GM21717 (cell line): ENCODE data around the gene SNPH.

ENCODE experiments used
- ATAC-seq: cut with Tn5 transposase; IDR thresholded peaks from one replicate; pipeline ENCODE4 v1.9.1; 2021; ENCODE audit warnings: mild to moderate bottlenecking, moderate library complexity; ENCODE audit not compliant: unreplicated experiment

The SNPH gene

DNA sequence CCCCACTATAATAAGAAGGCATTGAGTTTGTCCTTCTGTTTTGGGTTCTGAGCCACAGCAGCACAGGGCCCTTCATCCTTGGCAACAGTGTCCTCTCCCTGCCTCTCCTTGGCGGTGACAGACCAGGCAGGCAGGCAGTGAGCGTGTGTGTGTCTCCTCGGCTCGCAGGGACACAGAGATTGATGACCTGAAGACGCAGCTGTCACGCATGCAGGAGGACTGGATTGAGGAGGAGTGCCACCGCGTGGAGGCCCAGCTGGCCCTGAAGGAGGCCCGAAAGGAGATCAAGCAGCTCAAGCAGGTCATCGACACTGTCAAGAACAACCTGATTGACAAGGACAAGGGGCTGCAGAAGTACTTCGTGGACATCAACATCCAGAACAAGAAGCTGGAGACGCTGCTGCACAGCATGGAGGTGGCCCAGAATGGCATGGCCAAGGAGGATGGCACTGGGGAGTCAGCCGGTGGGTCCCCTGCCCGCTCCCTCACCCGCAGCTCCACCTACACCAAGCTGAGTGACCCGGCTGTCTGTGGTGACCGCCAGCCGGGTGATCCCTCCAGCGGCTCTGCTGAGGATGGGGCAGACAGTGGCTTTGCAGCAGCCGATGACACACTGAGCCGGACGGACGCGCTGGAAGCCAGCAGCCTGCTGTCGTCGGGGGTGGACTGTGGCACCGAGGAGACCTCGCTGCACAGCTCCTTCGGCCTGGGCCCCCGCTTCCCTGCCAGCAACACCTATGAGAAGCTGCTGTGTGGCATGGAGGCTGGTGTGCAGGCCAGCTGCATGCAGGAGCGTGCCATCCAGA lies 38.8 kb downstream of the SNPH start:
- ATAC-seq, result no peak

DNA sequence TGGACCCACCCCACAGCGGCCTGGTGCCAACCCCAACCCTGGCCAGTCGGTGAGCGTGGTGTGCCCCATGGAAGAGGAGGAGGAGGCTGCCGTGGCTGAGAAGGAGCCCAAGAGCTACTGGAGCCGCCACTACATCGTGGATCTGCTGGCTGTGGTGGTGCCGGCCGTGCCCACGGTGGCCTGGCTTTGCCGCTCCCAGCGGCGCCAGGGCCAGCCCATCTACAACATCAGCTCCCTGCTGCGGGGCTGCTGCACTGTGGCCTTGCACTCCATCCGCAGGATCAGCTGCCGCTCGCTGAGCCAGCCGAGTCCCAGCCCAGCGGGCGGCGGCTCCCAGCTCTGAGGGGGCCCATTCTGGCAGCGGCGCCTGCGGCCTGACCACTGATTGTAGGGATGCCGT lies 39.6 kb downstream of the SNPH start:
- no peak for ATAC-seq

DNA sequence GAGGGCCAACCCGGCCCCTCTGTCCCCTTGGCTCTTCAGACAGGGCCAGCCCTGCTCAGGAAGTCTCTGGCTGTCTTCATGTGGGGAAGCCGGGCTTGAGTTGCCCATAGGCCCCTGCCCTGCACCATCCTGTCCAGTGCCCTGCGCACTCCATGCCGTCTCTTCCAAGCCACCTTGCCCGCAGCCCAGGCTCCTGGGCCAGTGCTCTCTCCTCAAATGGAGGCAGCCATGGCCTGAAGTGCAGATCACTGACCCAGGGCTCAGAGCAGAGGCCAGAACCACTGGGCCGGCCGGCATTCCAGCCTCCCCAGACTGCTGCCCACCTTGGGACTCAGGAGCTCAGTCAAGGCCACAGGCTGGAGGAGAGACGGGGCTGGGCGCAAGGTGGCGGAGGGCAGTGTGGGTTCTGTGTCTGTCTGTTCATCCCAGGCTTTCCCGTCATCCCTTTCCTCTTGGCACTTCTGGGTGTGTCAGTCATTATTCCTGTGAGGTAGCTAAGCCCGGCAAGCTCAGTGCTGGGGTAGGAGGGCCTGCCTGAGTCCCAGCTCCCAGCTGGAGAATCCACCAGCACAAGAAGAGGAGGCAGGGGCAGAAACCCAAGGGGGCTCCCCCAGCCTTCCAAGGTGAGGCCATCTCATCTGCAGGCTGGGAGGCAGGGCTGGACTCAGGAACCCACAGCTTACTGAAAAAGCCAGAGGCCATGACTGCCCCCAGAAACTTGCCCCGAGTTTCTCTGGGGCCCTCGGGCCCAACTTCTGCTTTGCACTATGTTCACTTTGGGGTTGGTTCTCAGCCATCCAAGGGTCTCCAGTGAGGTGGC lies 40.4 kb downstream of the SNPH start:
- no peak for ATAC-seq

DNA sequence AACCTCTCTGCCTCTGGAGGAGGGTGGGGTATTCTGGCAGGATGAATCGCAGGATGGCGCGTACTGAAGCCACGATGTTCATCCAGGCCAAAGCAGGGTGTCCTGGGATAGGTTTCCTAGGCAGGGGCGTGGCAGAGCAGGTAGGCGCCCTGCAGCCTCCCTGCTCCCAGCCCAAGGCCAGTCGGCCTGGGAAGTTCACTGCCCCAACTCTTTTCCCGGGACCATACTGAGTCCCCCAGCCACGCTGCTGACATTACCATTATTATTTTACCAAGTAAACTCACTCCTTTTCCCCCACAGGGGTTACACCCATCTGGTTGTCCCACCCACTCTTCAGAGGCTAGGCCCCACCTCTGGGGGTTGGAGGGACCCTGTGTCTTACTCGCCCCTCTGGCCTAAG lies 41.1 kb downstream of the SNPH start:
- no peak for ATAC-seq

DNA sequence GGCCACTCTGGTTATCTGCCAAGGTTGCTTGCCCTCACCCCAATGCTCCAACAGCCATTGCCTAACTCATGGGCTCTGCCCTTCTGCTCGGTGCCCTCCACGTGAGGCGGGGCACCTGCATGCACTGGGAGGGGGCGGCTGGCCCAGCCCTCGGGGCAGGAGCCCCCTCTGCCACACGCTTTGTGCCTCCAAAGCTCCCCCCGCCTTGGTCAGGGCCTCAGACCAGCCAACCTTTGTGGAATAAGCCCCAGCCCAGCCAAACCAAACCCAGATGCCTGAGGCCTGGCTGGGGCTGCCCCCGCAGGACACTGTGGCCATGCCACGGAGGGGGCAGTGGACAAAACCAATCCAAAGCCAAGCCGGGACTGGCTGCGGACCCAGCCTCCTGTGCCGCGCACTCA lies 41.5 kb downstream of the SNPH start:
- no peak for ATAC-seq

DNA sequence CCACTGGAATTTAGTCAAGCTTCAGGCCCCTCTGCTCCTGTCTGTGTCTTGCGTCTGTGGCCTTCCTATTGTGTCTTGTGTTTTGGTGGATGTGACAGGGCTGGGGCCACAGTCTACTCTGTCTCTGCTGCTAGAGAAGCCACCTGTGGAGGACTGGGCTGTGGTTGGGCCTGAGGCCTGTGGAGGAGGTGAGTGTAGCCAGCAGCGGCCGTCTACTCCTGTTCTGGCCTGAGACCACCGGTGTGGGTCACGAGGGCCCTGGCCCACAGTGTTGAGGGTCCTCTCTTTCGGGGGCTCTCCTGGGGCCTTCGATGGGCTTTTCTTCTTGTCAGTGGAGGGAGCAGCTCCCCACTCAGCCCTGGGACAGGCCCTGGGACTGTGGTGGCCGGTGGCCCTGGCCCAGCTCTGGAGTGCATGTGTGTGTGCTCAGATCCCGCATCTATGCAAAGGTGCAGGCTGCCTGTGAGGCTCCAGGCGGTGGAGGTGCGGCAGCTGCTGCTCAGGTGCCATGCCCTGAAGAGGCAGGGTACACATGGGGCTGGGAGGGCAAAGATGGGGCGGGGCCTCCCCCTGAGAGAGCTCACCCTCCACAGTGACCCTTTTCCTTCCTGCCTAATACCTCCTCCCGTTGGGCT lies 42.1 kb downstream of the SNPH start:
- ATAC-seq, result no peak

DNA sequence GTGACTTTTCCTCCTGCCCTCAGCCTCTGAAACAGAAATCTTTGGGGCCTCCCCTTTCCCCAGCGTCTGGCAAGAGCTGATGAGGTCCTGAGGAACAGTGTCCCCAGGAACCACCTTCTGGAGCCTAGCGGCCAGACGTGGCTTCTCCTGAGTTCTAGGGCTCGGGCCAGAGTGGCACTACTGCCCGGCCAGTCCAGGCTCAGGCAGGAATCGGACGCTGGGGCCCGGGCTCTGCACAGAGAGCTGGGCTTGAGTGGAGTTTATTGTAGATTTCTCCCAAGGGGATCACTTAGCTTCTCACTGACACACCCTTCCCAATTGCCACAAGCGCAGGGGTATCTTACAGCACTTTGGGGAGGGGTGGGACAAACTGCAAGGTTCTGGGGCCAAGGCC lies 42.6 kb downstream of the SNPH start:
- no peak for ATAC-seq

DNA sequence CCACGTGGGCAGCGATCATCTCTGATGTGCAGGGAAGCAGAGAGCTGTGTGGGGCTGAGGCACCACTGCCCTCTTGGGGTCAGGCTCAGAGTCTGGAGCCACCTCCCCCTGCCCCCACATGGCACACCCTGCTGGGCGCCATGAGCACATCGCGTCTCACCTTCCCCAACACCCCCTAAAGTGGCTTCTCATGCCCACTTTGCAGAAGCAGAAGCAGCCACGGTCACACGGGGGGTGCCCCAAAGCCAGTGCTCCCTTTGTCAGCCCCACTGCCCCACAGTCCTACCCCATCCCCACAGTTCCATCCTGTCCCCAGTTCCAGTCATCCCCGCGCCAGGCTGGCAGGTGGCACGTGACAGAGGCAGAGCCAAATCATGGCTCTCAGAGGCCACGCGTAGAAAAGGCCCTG lies 43.3 kb downstream of the SNPH start:
- no peak for ATAC-seq

DNA sequence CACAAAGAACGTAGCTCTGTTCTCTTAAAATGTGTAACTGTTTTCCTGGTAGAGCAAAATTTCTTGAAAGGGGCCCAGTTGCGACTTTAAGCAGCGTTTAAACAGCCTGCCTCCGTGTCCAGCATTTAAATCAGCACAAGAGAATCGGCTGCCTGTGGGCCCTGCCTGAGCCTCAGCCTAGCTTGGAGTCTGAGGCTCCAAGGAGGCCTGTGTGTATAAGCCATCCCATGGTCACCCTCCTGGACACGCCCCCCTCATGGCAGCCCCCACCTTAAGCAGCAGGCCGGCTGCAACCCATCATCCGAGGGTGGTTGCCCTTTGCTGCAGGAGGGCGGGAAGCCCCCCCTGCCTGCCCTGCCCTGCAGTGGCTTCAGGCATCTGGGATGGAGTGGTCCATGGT lies 44.0 kb downstream of the SNPH start:
- no peak for ATAC-seq

DNA sequence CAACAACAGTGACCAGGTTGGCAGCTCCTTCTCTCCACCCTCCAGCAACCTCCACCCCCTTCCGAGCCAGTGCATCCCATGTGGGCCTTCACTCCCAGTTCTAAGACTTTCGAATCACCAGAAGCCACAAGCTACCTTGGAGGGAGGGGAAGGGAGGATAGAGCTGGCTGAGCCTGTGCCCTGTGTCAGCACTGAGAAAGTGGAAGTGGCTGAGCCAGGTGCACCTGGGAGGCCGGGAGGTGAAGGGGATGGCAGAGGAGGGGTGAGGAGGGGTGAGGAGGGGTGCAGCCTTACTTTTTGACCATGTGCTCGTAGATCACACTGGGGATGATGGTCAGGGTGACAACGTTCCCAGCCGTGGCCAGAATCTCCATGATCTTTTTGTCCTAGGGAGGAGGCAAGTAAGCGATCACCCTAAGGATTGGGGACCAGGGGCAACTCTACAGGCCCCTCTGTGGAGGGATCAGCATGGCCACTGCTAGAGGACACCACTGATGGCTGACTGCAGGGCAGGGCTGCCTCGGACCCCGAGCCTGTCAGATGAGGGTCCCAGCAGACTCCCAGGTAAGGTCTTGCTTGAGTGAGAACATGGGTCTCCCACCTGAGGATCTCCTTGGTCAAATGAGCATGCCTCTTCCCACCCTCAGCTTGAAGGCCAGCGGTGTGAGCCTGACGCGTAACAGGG lies 44.6 kb downstream of the SNPH start:
- ATAC-seq, result no peak

DNA sequence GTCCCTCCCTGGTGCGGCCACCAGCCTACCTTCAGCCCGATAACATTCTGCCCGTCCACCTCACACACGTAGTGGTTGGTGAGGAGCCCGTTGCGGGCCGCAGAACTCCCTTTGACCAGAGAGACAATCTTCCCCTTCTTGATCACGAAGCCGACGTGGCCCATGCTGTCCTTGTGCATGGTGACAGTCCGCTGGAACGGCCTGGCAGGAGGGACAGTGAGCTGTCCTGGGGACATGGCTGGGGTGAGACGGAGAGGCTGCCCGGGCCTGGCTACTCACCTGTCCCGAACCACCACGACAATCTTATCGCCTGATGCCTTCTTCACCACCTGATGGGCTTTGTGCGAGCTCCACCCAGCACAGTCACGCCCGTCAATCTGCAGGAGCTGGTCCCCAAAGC lies 46.2 kb downstream of the SNPH start:
- ATAC-seq, result no peak

DNA sequence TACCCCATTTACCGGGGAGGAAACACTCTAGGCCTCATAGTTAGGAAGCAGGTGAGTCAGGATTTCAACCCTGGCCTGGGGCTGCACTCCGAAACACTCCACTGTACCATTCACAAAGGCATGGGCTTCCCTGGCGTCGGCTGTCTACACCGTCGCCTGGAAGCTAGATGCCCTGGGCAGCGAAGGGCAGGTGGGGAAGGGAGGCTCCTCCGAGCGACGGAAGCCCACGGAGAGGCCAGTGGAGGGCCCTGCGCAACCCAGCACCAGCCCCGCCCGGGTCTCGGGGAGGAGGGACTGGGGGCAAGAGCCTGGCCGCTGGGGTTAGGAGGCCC lies 46.8 kb downstream of the SNPH start:
- no peak for ATAC-seq

DNA sequence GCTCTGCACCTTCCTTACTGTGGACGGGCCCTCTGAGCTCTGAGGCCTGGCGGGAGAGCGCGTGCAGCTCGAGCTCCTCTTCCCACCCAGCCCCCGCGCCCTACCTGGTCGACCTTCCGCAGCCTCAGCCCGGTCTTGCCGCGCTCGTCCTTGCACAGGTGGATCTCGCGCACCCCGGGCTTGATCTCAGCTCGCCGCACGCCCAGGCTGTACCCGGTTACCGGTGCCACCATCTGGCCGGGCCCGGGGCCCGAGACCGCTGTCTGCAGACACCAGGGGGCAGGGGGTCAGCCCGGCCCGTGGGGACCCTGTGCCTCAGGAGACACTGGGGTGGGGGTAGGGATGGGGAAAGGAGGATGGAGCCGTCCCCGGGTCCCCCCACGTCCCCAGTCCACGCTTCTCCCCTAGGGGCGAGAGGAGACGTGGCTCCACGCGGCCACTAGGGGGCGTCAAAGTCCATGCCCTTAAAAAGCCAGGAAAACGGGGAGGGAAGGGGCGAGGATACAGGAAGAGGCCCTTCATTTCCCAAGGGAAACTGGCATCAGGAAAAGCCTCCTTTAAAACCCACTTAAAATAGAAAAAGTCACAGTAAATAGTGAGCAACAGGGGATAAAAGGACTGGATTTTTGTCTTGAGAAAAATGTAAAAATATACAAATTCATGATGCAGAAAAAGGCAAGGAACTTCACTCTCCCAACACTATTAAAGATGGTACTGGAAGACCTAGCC lies 47.3 kb downstream of the SNPH start:
- ATAC-seq, result no peak

DNA sequence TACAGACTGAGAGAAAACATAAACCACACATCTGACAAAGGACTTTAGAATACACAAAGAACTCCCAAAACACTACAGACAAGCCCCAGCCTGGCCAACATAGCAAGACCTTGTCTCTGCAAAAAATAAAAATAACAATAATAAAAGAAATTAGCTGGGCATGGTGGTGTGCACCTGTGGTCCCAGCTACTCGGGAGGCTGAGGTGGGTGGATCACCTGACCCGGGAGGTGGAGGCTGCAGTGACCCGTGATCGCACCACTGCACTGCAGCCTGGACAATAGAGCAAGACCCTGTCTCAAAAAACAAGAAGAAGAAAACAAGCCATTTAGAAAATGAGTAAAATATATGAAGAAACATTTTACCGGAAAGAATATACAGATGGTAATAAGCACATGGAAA lies 49.7 kb downstream of the SNPH start:
- ATAC-seq, result no peak

DNA sequence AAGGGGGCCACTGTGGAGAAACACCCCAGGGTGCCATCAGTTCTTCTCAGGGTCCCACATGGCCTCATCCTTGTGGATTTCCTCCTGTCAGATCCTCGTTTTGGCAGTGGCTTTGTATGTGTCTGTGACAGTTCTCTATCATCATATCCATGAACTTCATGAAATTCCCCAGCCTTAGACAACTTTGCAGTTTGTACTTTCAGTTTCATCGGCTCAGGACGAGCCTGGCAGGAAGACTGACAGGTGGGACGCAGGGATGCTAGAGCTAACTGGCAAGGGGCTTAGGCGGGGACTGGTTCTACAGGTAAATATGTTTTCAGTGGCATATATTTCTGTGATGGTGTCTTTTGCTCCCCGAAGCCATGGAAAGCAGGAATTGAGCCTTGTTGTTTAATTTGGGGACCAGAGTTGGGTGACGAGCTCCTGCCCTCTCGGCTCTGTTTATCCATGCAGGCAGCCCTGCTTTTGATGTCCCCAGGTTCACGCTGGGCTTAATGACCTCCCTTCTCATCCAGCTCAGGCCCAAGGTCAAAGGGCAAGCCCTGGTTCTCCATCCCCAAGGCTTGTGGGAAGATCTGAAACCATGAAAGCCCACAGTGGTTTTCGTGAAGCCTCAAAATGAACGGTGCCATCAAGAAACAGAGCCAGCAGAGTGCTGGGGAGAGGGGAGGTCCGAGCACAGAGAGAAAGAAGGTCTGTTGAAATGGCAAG lies 51.6 kb downstream of the SNPH start:
- no peak for ATAC-seq

DNA sequence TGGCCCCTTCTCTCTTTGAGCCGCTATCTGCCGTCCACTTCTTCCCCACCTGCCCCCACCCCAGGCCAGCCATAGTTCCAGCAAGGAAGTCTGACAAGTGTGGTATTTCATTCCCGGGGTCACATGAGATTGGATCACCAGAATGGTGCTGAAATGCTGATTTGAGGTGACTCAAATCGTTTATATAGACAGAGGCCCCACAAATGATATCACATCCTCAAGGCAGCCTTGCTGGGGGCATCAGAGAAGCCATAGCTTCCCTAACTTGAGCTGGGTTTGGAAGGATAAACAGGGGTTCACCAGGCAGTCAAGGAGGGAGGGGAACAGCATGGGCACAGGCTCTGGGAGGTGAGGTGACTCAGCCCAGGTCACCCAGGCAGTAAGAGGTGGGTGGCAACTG lies 53.0 kb downstream of the SNPH start:
- ATAC-seq, result no peak

DNA sequence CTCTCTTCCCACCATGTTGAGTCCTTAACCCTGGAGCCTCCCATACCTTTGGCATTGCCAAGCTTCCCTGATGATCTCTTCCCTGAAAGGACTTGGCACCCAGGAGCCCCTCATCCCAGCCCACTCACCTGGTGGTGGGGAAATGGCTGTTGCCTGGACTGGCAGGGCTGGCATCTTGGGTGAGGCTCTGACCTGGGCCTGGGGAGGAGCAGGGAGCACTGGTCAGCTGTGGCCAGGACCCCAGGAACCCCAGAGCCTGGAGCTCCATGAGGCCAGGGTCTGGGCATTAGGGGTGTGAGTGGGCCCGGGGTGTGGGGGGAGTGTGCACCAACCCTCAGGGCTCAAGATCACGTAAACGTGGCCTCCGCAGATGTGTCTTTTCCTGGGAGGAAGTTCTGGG lies 53.4 kb downstream of the SNPH start:
- ATAC-seq, result no peak

DNA sequence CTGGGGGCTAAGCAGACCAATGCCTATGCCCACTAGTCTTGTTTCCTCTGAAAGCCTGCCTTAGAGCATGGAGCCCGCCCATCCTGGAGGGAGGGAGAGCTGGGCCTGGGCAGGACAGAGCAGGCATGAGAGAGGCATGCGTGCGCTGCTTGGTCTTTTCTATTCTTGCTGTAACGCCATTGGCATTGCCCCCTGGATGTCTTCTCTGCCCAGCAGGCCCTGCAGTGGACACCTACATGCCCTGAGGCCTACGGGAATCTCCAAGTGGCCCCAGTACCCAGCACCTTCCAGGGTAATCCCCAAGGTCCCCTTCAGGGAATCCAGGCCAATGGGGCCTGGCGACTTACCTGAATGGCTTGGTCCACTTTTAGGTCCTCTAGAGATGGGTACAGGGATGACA lies 53.9 kb downstream of the SNPH start:
- no peak for ATAC-seq

DNA sequence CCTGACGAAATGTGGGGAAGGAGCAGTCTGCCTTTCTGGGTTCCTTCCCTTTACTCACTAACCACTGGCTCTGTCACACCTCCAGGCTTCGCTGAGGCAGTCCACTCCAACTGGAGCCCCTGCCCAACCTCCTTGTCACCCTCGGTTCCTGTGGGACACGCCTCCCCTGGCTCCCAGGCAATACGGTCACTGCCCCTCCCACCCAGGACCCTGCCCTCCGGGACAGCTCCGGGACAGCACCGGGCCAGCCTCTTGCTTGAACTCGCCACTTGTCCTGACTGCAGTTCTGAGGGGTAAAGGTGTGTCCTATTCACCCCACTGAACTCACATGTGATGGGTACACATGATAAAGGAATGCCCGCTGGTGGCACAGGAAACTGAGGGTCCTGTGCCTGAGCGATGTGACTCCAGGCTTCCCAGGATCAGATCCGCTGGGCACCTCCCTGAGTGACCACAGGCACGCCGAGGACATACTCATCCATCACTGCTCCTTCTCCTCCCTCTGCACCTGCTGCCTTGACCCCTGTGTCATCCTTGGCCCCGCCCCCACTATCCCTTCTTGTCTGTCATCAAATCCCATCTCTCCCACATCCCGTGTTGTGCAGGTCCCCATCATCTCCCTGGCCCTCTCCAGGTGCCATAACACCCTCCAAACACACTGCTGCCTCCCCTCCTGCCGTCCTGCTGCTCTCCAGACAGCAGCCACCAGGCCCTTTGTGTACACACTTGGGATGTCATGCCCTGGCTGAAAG lies 55.0 kb downstream of the SNPH start:
- no peak for ATAC-seq

DNA sequence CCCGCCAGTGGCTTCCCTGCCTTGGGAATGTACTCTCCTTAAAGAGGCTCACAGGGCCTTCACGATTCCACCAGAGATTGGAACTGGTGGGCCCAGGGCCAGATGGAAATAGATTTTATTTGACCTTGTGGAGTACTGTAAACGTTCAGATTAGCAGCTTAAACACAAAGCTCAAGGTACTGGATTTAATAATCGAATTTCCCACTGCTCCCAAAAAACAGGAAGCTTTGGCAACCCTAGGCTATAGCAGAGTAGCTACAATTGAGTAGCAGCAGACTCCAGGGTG lies 55.5 kb downstream of the SNPH start:
- no peak for ATAC-seq
